Transverse colon (tissue), 4 donors: ENCODE data around the gene MYMK. TPM values are rescaled to one million over a fixed set of nuclear protein-coding genes. Genes with fewer than 3 reads are reported as not detected.
A peak's percentile ranks its signal among the peaks of the same experiment; 100 is the strongest.

Source experiments
- DNase-seq: peaks from one replicate; pipeline ENCODE4 v3.0.0-alpha.2; 2019
- H3K27ac ChIP-seq, 4 donors: fragments of 200-600 bp; sonication (generic); 2 replicates each; pipeline ENCODE4 v1.5.1; 2016 to 2018; ENCODE audit warnings: inconsistent platforms in 4 of 4
- H3K27me3 ChIP-seq: fragments of 200-600 bp; sonication (generic); 2 replicates; pipeline ENCODE4 v1.5.1; 2017; ENCODE audit warnings: inconsistent platforms
- H3K36me3 ChIP-seq, 4 donors: fragments of 200-600 bp; sonication (generic); 2 replicates each; pipeline ENCODE4 v1.5.1; 2017 to 2019; ENCODE audit warnings: inconsistent platforms in 4 of 4
- H3K4me1 ChIP-seq, 4 donors: fragments of 200-600 bp; sonication (generic); 2 replicates each; pipeline ENCODE4 v1.5.1; 2017 to 2020; ENCODE audit warnings: inconsistent platforms in 4 of 4
- H3K4me3 ChIP-seq, 4 donors: fragments of 200-600 bp; sonication (generic); 1 replicate in 1 of 4; 2 replicates in 3 of 4; pipeline versions ENCODE4 v1.5.1 to v1.6.1; 2017 to 2019; ENCODE audit warnings: inconsistent platforms in 4 of 4
- H3K9me3 ChIP-seq, 2 donors: fragments of 200-600 bp; sonication (generic); 2 replicates each; pipeline ENCODE4 v1.5.1; 2017 to 2019; ENCODE audit warnings: inconsistent platforms in 2 of 2
- CTCF ChIP-seq, 5 experiments: fragments of 200-600 bp in 3 of 5; fragments of 450-650 bp in 2 of 5; sonication (generic) in 3 of 5; IDR thresholded peaks; 1 replicate in 2 of 5; 2 replicates in 3 of 5; pipeline ENCODE4 v1.5.1; 2016 to 2017; ENCODE audit warnings: antibody characterized with exemption in 5 of 5, inconsistent platforms in 3 of 5, mild to moderate bottlenecking in 2 of 5, moderate library complexity in 1 of 5
- EP300 ChIP-seq: sonication (generic); formaldehyde crosslinking; IDR thresholded peaks from one replicate; pipeline ENCODE4 v1.6.1; 2017; ENCODE audit warnings: antibody characterized with exemption, low read depth
- POLR2A ChIP-seq: fragments of 450-650 bp; IDR thresholded peaks from one replicate; pipeline ENCODE4 v1.6.1; 2016; ENCODE audit warnings: antibody characterized with exemption, mild to moderate bottlenecking, moderate library complexity
- POLR2AphosphoS5 ChIP-seq, 3 donors: sonication (generic); formaldehyde crosslinking; IDR thresholded peaks; one replicate each; pipeline ENCODE4 v1.6.1; 2016; ENCODE audit warnings: antibody characterized with exemption in 3 of 3
- WGBS, 2 donors: methylation state at CpG; one replicate each; pipeline ENCODE4 v1.1.5; 2018; ENCODE audit warnings: low coverage in 1 of 2; 5-methylcytosine and 5-hydroxymethylcytosine counted together
- in situ Hi-C, 4 donors: fragments of 200-750 bp; cut with MboI; loops; one replicate each; pipeline versions ENCODE4 v1.15.0 to v1.15.1; 2017; ENCODE audit warnings: low sequenced_read_pairs in 3 of 4, low pct_ligation_motif_present in 1 of 4, low pct_unique_long_range_greater_than_20kb in 1 of 4
- intact Hi-C: fragments of 100-400 bp; cut with DNase I; formaldehyde crosslinking; loops from one replicate; pipeline ENCODE4 v1.15.1; 2023; ENCODE audit warnings: low total_unique reads
- total RNA-seq, 4 donors: library from RNA; depleted of rRNA; stranded (reverse); fragments of >200 nt; gene quantifications; one replicate each; pipeline ENCODE4 v1.1.0, GENCODE V29; 2016

Gene MYMK
- total RNA-seq, 4 donors from 2014 or later = not detected

GRCh38 chr9:133502112-133502511 lies 22.6 kb downstream of the MYMK start:
- Histone ChIP-seq H3K4me1 (peaks cover 0 to 12% (median 0%) of the 10 kb centered on the region in 4 donors), H3K27ac (no peak overlapping the region), H3K4me3 (no peak overlapping the region), H3K9me3 (peaks cover 12 to 14% of the 10 kb centered on the region in 2 donors), H3K27me3 (peaks cover 1% of the 10 kb centered on the region), H3K36me3 (no peaks in the 10 kb centered on the region)
- DNase-seq = no peak
- in situ Hi-C loops (no loop called here), intact Hi-C loops (no loop called here)
- TF ChIP-seq EP300 = no peak
- TF ChIP-seq POLR2AphosphoS5 (IDR thresholded peaks at IDR 0.05) = no peak
- TF ChIP-seq CTCF (IDR thresholded peaks at IDR 0.05) = no peak
- TF ChIP-seq POLR2A = no peak
- 92 to 93% methylated on average over 1 of the region's 1 CpG for WGBS, 2 donors

GRCh38 chr9:133499892-133500270 lies 24.9 kb downstream of the MYMK start:
- Histone ChIP-seq H3K9me3 (peaks cover 12 to 14% of the 10 kb centered on the region in 2 donors), H3K36me3 (no peaks in the 10 kb centered on the region), H3K4me1 (peaks cover 0 to 12% (median 0%) of the 10 kb centered on the region in 4 donors), H3K27ac (peak overlapping the region; percentile 37 to 54 (median 52)), H3K27me3 (peaks cover 8% of the 10 kb centered on the region), H3K4me3 (no peak overlapping the region)
- no peak for TF ChIP-seq POLR2AphosphoS5 (IDR thresholded peaks at IDR 0.05)
- no peak for TF ChIP-seq CTCF (IDR thresholded peaks at IDR 0.05)
- TF ChIP-seq EP300 = no peak
- TF ChIP-seq POLR2A = no peak
- DNase-seq = no peak
- in situ Hi-C loops (loop anchor here in 1 of 4 donors (25.0 kb wide), 1 partner anchor 313 kb away; no protein-coding TSS in a partner anchor), intact Hi-C loops (no loop called here)
- WGBS, 2 donors = 81% methylated on average over 12 of the region's 12 CpGs; no CpG with 5 or more reads in 1 of the 2 donors

GRCh38 chr9:133499132-133499891 lies 25.4 kb downstream of the MYMK start:
- Histone ChIP-seq H3K4me1 (peaks cover 0 to 12% (median 0%) of the 10 kb centered on the region in 4 donors), H3K4me3 (no peak overlapping the region), H3K27ac (peak overlapping the region; percentile 37 to 54 (median 52)), H3K36me3 (no peaks in the 10 kb centered on the region), H3K9me3 (peaks cover 12 to 14% of the 10 kb centered on the region in 2 donors), H3K27me3 (peaks cover 8% of the 10 kb centered on the region)
- peak in 2 of 3 donors; percentile 50 to 68 for TF ChIP-seq POLR2AphosphoS5 (IDR thresholded peaks at IDR 0.05)
- TF ChIP-seq CTCF (IDR thresholded peaks at IDR 0.05) = no peak
- DNase-seq = no peak
- intact Hi-C loops = no loop called here
- in situ Hi-C loops = loop anchor here in 1 of 4 donors (25.0 kb wide), 1 partner anchor 312 kb away; no protein-coding TSS in a partner anchor
- 57% methylated on average over 19 of the region's 19 CpGs; no CpG with 5 or more reads in 1 of the 2 donors for WGBS, 2 donors

GRCh38 chr9:133496861-133497842 lies 27.6 kb downstream of the MYMK start:
- in situ Hi-C loops = loop anchor here in 1 of 4 donors (25.0 kb wide), 1 partner anchor 310 kb away; no protein-coding TSS in a partner anchor
- no peak overlapping the region for H3K27ac ChIP-seq

More at GRCh38 chr9:133496861-133497842, 27.6 kb downstream of the MYMK start:
- DNase-seq = no peak
- H3K4me3 ChIP-seq = no peak overlapping the region
- H3K27me3 ChIP-seq = peaks cover 8% of the 10 kb centered on the region
- no peaks in the 10 kb centered on the region for H3K36me3 ChIP-seq
- intact Hi-C loops = no loop called here
- peaks cover 0 to 12% (median 0%) of the 10 kb centered on the region in 4 donors for H3K4me1 ChIP-seq
- TF ChIP-seq CTCF (IDR thresholded peaks at IDR 0.05) (no peak), POLR2A (no peak), POLR2AphosphoS5 (IDR thresholded peaks at IDR 0.05) (no peak), EP300 (no peak)
- H3K9me3 ChIP-seq = peaks cover 6 to 9% of the 10 kb centered on the region in 2 donors
- WGBS, 2 donors = 67 to 72% methylated on average over 1 to 35 of the region's 35 CpGs
